Fibroblast of pulmonary artery (primary cell): ENCODE data around the gene MSL1.

Experiments used
- DNase-seq: peaks from one replicate; pipeline ENCODE4 v3.0.0-alpha.2; 2010; ENCODE audit warnings: low read depth
- H3K4me3 ChIP-seq: replicated peaks from 2 replicates; pipeline ENCODE4 v1.5.1; 2011; ENCODE audit warnings: low read depth, mild to moderate bottlenecking, control low read depth, low read length, moderate library complexity
- CTCF ChIP-seq: IDR thresholded peaks from 2 replicates; pipeline ENCODE4 v1.5.1; 2011; ENCODE audit warnings: mild to moderate bottlenecking, control low read depth, low read length, inconsistent platforms; ENCODE audit errors: missing control alignments

The MSL1 gene

GRCh38 chr17:40170325-40170724 lies 48.6 kb downstream of the MSL1 start:
- H3K4me3 ChIP-seq: no peak overlapping the region
- no peak for TF ChIP-seq CTCF
- no peak for DNase-seq

- no peak for DNase-seq
- H3K4me3 ChIP-seq: no peak overlapping the region
Measured at GRCh38 chr17:40171750-40172149, 50.0 kb downstream of the MSL1 start.

GRCh38 chr17:40173091-40173777 lies 51.5 kb downstream of the MSL1 start:
- DNase-seq: no peak
- no peak overlapping the region for H3K4me3 ChIP-seq
- TF ChIP-seq CTCF: no peak

More at GRCh38 chr17:40171750-40172149, 50.0 kb downstream of the MSL1 start:
- TF ChIP-seq CTCF: no peak

GRCh38 chr17:40173778-40174135 lies 52.0 kb downstream of the MSL1 start:
- no peak for DNase-seq
- H3K4me3 ChIP-seq: no peak overlapping the region
- no peak for TF ChIP-seq CTCF

- no peak for TF ChIP-seq CTCF
- H3K4me3 ChIP-seq: no peak overlapping the region
- no peak for DNase-seq
Measured at GRCh38 chr17:40174514-40174913, 52.7 kb downstream of the MSL1 start.

GRCh38 chr17:40175928-40176753 lies 54.4 kb downstream of the MSL1 start:
- no peak overlapping the region for H3K4me3 ChIP-seq
- no peak for TF ChIP-seq CTCF
- DNase-seq: no peak
